Measurements from ENCODE around the gene UNC13B.

Gene UNC13B

GRCh38 chr9:35280399-35280798 is 118.6 kb downstream of the UNC13B start:
- DNase-seq = no peak

- DNase-seq = no peak
Observed at GRCh38 chr9:35285731-35286130, 123.9 kb downstream of the UNC13B start.

- no peak for DNase-seq
Observed at GRCh38 chr9:35286381-35286780, 124.6 kb downstream of the UNC13B start.

DNA sequence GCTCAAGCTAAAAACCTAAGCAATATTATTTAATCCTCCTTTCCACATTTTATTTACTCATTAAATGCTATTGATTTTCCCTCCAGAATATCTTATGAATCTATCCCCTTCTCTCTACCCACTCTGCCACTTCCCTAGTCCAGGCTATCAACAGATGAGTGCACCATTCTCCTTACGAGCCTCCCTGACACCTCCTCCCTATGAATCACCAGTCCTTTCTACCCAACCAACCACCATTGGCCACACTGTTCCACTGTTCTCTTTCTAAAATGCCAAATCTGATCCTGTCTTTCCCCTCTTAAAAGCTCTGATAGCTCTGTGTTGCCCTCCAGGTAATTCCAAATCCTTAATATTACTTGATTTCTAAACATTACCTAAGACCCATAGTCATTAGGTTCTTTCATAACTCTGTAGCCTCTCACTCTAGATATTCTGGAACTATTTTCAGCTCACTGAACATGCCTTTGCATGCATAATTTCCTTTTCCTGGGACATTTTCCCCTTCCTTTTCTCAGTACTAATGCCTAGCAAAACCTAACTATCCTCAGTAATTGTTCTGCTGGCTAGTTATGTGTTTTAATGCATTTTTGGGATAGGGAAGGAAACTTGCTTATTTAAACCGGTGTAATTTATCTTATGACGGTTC is 126.3 kb downstream of the UNC13B start:
- DNase-seq = no peak

DNA sequence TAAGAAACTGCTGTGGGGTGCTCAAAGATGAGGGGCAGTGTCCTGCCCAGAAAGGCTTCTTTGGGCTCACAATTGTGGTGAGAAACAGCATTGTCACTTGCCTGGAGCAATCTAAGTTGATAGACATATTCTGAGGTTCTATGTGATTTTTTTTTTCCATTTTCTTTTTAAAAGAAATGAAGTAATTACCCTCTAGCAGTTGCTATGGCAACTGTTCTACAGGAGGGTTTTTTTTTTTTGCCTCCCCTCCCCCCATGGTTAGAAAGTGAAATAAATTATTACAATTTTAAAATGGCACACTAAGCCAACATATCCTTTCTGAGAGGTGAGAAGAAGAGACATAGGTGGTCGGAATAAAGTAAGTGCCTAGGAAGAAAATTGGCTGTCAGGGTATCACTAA is 127.0 kb downstream of the UNC13B start:
- no peak for DNase-seq

DNA sequence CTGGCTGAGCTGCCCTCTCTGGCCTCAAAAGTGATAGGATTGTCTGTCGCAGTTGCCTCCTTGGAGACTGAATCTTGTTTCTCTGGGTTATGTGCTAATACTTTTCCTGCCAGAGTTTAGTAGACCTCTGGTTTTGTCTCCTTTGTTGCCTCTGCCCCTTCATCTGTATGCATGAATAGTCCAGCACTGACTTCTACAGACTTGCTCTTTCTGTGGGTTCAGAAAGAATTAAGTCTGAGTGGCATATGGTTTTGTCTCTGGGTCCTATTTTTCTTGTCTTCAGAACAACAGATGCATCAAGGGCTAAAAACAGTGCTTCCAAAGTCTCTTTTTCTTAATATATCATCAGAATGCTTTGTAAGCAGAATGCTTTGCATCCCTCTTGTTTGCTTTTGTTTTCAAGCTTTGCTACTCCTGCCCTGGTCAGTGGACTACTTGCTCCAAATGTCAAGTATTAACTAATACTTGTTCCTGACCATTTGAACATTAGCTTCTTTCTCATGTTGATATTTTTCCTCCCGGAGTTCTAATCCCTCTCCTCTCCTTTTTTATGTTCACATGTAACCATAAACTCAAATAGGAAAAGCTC is 131.7 kb downstream of the UNC13B start:
- DNase-seq = no peak

- no peak for DNase-seq
Observed at GRCh38 chr9:35294066-35294465, 132.3 kb downstream of the UNC13B start.

- DNase-seq = no peak
Observed at GRCh38 chr9:35294556-35294955, 132.7 kb downstream of the UNC13B start.

- DNase-seq = no peak
Observed at GRCh38 chr9:35295369-35296036, 133.7 kb downstream of the UNC13B start.

DNA sequence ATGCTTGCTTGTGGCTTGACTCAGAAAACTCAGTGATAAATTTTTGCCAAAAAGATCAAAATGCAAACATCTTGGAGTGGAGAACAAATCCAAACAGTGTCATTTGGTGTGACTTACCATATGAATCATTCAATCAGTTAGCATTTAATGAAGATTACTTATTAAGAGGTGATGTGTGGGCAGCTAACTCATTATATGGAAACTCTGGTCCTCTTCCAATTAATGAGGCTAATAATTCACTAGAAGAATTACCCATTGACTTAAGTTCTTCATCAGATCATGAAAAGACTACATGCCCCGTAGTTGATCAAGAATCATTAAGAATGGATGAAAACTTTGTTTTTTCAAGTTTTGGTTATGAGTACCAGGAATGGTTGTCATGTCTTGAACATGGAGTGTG is 141.8 kb downstream of the UNC13B start:
- DNase-seq = no peak

DNA sequence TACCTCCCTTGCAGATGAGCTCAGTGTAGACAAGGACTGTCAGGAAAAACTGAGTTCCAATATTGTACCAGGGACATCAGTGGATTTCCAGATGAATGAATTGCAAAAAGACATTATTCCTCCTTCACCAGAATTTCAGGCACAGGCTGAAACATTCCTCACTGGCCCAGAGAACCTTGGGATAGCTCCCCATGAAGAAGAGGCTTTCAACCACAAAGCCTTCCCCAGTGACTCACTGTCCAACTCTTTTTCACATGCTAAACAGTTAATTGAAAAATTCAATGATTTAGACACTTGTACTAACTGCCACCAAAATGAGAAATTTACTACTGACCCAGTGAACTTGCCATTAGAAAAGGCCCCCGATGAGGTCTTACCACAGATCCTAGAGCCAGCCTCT is 144.5 kb downstream of the UNC13B start:
- DNase-seq = no peak

DNA sequence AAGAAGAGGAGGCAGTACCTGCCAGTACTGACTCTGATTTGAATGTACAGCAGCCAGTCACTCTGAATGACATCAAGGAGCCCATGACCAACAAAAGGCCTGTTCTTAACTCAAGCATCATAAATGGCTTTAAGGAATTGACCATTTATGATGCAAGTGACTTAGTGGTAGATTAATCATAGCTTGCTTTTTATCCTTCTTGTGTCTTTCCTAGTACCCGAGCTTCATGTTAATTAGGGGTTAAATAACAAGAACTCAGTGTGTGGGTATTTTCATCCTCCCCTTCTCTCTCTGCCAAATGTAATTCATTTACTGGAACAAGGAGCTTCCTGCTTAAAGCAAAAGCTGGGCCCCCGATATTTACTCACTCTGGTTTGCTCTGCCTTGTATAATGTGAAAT is 146.5 kb downstream of the UNC13B start:
- DNase-seq = no peak

DNA sequence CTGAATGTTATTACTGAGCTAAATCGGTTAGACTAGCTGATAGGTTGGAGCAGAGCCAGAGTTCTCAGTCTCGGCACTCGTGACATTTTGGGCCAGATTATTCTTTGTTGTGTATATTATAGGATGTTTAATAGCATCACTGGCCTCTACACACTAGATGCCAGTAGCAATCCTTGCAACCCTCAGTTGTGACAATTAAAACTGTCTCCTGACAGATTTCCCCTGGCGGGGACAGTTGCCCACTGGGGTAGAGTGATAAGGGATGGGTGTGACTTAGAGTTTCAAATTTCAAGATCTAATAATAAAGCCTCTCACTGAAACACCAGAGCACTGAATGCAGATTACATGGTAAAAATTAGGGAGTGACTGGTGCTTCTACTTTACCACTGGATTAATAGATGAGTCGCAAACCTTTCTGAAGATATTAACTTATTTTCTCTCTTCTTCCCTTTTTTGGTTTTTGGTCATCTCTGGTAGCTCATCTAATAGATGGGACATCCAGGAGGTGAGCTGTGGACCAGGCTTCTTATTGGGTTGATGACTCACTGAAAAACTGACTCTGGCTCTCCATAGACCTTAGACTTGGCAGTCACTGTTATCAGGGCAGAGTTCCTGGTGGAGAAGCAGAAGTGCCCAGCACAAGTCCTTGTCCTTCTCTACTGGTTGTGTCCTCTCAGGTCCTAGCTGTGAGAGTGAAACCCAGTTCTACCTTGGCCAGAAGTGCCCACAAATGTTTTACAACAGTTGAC is 150.3 kb downstream of the UNC13B start:
- DNase-seq = no peak

- no peak for DNase-seq
Observed at GRCh38 chr9:35313460-35313859, 151.7 kb downstream of the UNC13B start.

- DNase-seq = no peak
Observed at GRCh38 chr9:35313916-35314315, 152.1 kb downstream of the UNC13B start.

GRCh38 chr9:35318741-35319140 is 156.9 kb downstream of the UNC13B start:
- no peak for DNase-seq

DNA sequence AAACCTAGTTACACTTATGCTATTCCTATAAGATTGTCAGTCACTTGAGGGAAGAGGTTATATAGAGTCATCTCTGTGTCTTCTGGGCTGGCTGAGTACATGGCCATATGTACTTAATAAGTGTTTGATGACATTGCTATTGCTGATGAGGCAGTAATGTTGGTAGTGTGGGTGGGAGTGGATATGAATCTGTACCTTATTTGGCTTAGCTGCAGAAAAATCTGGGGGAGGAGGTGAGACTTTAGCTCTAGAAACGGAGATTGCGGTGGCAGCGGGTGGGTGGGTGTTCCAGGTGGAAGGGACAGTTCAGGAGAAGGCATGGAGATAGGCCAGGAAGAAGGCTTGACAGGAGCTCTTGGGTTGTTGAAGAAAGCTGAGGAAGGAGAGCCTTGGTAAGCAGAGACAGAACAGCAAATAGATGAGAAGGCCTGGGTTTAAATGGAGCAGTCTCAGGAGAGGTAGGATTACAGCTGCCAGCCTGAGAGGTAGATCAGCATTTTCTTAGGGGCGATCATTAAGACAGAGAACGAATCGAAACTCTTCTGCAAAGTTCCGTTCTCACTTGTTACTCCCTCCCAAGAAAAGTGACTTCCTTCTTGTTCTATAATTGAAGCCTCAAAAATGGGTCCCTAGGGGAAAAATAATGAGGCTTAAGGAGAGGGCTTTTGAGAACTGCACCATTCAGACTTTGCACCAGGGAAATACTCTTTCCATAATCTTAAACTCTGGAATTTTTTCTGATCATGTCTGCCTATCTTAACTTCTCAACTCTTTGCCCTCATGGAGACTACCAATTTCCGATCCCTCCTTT is 160.5 kb downstream of the UNC13B start:
- DNase-seq = no peak

DNA sequence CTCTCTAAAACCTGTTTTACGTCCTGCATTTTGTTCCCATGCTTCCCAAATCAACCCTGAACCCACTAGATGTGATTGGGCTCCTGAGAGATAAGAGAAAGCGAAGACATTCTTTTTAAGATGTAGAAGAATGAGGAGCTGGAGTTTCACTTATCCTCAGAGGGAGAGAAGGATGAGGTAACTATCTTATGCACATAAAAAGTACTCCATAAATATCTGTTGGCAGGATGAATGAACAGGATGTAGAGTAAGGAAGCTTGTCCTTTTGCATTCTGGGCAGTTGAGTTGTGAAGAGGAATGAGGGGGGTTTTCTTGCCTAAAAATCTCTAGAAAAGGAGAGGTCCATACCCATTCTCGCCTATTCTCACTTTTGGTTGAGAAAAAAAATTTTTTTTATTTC is 163.2 kb downstream of the UNC13B start:
- no peak for DNase-seq

DNA sequence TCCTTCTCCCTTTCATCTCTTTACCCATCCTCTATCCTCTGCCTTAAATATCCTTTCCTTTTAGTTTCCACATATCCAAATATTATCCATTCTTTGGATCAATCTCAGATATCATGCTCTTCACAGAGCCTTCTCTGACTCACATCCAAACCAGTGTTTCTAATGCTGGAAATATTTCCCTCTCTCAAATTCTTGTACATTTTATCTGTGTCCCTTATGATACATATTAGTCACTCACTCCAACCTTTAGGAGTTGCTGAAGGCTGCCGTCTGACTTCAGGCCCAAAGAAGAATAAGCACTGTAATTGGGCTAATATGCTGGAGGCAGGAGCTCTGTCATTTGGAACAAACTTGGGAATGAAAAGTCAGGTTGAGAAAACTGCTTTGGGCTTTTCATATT is 171.7 kb downstream of the UNC13B start:
- DNase-seq = no peak

GRCh38 chr9:35335164-35335563 is 173.4 kb downstream of the UNC13B start:
- DNase-seq = no peak

DNA sequence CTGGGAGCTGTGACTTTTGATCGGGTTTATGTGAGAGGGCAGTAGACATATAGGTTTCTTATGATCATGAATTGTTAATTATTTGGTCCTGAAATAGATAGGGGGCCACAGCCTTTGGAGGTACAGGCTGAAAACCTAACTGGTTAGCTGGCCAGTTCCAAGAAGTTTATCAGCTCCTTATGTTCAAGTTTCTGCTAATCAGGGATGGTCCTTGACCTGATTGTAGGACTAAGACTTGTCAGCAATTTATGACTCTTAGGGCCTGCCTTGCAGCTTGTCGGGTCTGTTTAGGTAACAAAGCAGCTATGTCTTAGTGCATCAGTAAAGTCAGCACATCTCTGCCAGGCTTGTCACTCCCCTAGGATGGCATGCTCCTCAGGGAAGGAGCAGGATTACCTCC is 176.3 kb downstream of the UNC13B start:
- DNase-seq = no peak

DNA sequence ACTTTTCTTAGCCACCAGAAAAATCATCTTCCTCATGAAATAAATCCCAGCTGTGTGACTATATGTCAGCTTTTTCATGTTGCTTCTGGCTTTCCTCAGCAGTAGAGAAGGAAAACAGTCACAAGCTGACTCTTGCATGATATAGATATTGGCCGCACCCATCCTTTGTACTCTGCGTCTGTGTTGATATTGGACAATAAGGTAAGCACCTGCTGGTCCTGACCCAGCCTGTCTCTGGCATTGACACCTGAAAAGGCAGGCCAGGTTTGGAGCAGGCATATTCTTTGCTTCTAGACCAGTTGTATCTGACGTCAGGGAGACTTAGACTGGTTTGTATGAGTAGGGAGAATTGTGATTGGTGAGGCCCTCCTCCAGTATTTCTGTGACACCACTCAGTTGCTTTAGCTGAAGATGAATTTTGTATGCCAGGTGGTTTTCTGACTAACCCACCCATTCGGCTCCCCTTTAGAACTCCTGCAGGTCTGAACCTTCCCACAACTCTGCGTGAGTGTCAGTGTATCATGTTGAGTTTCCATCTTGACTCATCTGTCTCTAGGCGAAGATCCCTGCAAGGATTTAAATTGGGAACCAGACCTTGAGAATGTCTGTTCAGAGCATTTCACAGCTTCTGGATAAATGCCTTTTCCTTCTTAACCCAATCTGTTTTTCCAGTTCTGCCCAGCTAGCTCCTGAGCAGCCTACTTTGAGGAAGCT is 176.9 kb downstream of the UNC13B start:
- DNase-seq = no peak
